GM12878 (cell line): ENCODE measurements around the gene CACNA1E. TPM values are rescaled to one million over a fixed set of nuclear protein-coding genes. Genes with fewer than 3 reads are reported as not detected.

Experiments used
- ATF7 ChIP-seq: fragments of 450-650 bp; IDR thresholded peaks from 2 replicates; pipeline ENCODE4 v1.6.1; 2016; ENCODE audit warnings: low read depth, mild to moderate bottlenecking
- EED ChIP-seq: sonication (generic); IDR thresholded peaks from 2 replicates; pipeline ENCODE4 v1.6.1; 2016; ENCODE audit warnings: antibody characterized with exemption, low read depth
- EZH2 ChIP-seq: IDR thresholded peaks from 2 replicates; pipeline ENCODE4 v1.6.1; 2012; ENCODE audit warnings: low read depth, mild to moderate bottlenecking, control low read depth, inconsistent platforms, low read length, borderline replicate concordance; ENCODE audit not compliant: control insufficient read depth
- IKZF1 ChIP-seq: fragments of 450-650 bp; conservative IDR thresholded peaks from 2 replicates; pipeline ENCODE4 v1.6.1; 2017; ENCODE audit warnings: antibody characterized with exemption, mild to moderate bottlenecking
- TCF12 ChIP-seq: IDR thresholded peaks from 2 replicates; pipeline ENCODE4 v1.6.1; 2011; ENCODE audit warnings: low read depth, mild to moderate bottlenecking, low read length
- polyA plus RNA-seq, 11 experiments: library from polyadenylated mRNA; depleted of rRNA in 4 of 11; unstranded in 6 of 11; stranded (reverse) in 5 of 11; fragments of >200 nt; fragmentation: Nextera tagmentation in 4 of 11; fragmentation: Illumina TruSeq in 1 of 11; extraction: Ambion mirVana in 4 of 11; extraction: Trizol in 1 of 11; gene quantifications; 1 replicate in 1 of 11; 2 replicates in 10 of 11; pipeline versions ENCODE4 v1.2.1 to v1.2.3, GENCODE V29; 2011 to 2016; ENCODE audit warnings: inconsistent platforms in 2 of 11, missing spikeins in 2 of 11, low read depth in 1 of 11
- total RNA-seq, 4 experiments: library from RNA; depleted of rRNA in 3 of 4; stranded (reverse); fragments of >200 nt in 3 of 4; fragmentation: Illumina TruSeq in 1 of 4; extraction: Trizol in 1 of 4; gene quantifications; 2 replicates each; pipeline versions ENCODE4 v1.2.1 to v1.2.3, GENCODE V29; 2013 to 2021
- TF ChIP-seq, protein P1 (sequence below): IDR thresholded peaks from 2 replicates; pipeline ENCODE4 v1.6.1; 2012; ENCODE audit warnings: improper control_type of control experiment, low read depth, low read length; ENCODE audit not compliant: insufficient replicate concordance
- TF ChIP-seq, protein P2 (sequence below): fragments of 450-650 bp; formaldehyde crosslinking; IDR thresholded peaks from 2 replicates; pipeline ENCODE4 v1.4.0; 2022; ENCODE audit warnings: mild to moderate bottlenecking, moderate library complexity

Gene CACNA1E
- total and polyA plus RNA-seq, 10 of the 15 experiments (the other 5 are each of a cell fraction or from before 2014, with no cell fraction given) = 0.57 to 22.0 (median 8.5) TPM

DNA sequence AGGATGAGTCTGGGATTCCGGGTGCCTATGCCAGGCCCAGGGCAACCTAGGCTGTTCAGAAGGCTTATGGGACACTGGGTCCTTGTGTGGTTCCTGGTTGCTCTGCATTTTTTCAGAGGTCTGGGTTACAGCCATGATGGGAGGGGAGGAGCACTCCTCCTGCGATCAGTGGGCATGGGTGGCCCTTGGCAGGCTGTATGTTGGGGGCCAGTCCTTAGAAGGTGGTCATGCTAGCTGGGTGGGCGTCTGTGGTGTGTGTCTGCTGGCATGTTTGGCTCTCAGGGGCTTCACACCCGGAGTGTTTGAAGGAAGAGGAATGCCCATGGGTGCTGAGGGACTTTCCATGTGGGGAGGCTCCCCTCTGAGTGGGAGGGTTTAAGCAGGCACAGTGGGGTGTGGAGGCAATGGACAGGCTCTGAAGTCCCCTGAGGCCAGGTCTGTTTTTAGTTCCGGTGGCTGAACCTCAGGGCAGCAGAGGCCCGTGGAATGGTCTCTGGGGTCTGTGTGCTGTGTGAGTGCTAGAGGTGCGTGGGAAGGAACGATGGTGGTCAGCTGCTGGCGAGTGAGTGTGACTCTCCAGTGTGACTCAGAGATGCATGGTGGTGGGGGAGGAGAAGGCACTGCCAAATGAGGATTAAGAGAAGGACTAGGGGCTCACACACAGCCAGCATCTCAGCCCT is 25.3 kb downstream of the CACNA1E start (continued):
- TF ChIP-seq, protein P1, sequence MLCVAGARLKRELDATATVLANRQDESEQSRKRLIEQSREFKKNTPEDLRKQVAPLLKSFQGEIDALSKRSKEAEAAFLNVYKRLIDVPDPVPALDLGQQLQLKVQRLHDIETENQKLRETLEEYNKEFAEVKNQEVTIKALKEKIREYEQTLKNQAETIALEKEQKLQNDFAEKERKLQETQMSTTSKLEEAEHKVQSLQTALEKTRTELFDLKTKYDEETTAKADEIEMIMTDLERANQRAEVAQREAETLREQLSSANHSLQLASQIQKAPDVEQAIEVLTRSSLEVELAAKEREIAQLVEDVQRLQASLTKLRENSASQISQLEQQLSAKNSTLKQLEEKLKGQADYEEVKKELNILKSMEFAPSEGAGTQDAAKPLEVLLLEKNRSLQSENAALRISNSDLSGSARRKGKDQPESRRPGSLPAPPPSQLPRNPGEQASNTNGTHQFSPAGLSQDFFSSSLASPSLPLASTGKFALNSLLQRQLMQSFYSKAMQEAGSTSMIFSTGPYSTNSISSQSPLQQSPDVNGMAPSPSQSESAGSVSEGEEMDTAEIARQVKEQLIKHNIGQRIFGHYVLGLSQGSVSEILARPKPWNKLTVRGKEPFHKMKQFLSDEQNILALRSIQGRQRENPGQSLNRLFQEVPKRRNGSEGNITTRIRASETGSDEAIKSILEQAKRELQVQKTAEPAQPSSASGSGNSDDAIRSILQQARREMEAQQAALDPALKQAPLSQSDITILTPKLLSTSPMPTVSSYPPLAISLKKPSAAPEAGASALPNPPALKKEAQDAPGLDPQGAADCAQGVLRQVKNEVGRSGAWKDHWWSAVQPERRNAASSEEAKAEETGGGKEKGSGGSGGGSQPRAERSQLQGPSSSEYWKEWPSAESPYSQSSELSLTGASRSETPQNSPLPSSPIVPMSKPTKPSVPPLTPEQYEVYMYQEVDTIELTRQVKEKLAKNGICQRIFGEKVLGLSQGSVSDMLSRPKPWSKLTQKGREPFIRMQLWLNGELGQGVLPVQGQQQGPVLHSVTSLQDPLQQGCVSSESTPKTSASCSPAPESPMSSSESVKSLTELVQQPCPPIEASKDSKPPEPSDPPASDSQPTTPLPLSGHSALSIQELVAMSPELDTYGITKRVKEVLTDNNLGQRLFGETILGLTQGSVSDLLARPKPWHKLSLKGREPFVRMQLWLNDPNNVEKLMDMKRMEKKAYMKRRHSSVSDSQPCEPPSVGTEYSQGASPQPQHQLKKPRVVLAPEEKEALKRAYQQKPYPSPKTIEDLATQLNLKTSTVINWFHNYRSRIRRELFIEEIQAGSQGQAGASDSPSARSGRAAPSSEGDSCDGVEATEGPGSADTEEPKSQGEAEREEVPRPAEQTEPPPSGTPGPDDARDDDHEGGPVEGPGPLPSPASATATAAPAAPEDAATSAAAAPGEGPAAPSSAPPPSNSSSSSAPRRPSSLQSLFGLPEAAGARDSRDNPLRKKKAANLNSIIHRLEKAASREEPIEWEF = peak; percentile 87
- TF ChIP-seq IKZF1 (peak; percentile 88), EZH2 (no peak), TCF12 (peak; percentile 81), ATF7 (peak; percentile 77), EED (no peak)
- TF ChIP-seq, protein P2, sequence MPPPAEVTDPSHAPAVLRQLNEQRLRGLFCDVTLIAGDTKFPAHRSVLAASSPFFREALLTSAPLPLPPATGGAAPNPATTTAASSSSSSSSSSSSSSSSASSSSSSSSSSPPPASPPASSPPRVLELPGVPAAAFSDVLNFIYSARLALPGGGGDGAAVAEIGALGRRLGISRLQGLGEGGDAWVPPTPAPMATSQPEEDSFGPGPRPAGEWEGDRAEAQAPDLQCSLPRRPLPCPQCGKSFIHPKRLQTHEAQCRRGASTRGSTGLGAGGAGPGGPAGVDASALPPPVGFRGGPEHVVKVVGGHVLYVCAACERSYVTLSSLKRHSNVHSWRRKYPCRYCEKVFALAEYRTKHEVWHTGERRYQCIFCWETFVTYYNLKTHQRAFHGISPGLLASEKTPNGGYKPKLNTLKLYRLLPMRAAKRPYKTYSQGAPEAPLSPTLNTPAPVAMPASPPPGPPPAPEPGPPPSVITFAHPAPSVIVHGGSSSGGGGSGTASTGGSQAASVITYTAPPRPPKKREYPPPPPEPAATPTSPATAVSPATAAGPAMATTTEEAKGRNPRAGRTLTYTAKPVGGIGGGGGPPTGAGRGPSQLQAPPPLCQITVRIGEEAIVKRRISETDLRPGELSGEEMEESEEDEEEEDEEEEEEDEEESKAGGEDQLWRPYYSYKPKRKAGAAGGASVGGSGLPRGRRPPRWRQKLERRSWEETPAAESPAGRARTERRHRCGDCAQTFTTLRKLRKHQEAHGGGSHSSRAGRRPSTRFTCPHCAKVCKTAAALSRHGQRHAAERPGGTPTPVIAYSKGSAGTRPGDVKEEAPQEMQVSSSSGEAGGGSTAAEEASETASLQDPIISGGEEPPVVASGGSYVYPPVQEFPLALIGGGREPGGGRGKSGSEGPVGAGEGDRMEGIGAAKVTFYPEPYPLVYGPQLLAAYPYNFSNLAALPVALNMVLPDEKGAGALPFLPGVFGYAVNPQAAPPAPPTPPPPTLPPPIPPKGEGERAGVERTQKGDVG (CRISPR knock-in tag) = no peak
